ENCODE results near the gene STAT6. TPM values are rescaled to one million over a fixed set of nuclear protein-coding genes. Genes with fewer than 3 reads are reported as not detected.

The STAT6 gene
- total and polyA plus RNA-seq, 2 donors (not counting 3 experiments of a cell fraction or from before 2014, with no cell fraction given): 136 to 147 TPM

GRCh38 chr12:57154804-57155434 lies 43.8 kb upstream of the STAT6 start:
- Histone ChIP-seq H3K9me1 (replicated peaks; ENCODE audit: control insufficient read depth, extremely low read depth, insufficient read depth, low read length) (no peaks in the 10 kb centered on the region), H3K36me3 (ENCODE audit: control insufficient read depth in 2 of 2, extremely low read depth in 1 of 2, insufficient read depth in 2 of 2, low read length in 2 of 2) (no peaks in the 10 kb centered on the region), H3K9ac (replicated peaks; ENCODE audit: extremely low read depth, insufficient read depth, low read length) (no peak overlapping the region), H3K4me3 (replicated peaks in 1 of 3; ENCODE audit: insufficient read depth in 1 of 3, low read depth in 1 of 3, low read length in 3 of 3) (no peak overlapping the region), H3K4me1 (ENCODE audit: control insufficient read depth, extremely low read depth, insufficient read depth, low read length) (no peaks in the 10 kb centered on the region), H3K79me2 (ENCODE audit: control insufficient read depth, insufficient read depth, low read length) (no peaks in the 10 kb centered on the region), H3K27ac (ENCODE audit: insufficient read depth, low read depth, low read length) (no peak overlapping the region), H4K20me1 (replicated peaks; ENCODE audit: control insufficient read depth, extremely low read depth, insufficient read depth, low read length) (no peaks in the 10 kb centered on the region), H2AFZ (ENCODE audit: low read depth, low read length) (no peak overlapping the region), H3K9me3 (replicated peaks; ENCODE audit: control insufficient read depth, insufficient read depth, low read length) (no peaks in the 10 kb centered on the region), H3K4me2 (ENCODE audit: insufficient read depth, low read length) (no peak overlapping the region), H3K27me3 (ENCODE audit: control insufficient read depth in 2 of 2, insufficient read depth in 2 of 2, low read length in 2 of 2) (no peaks in the 10 kb centered on the region)
- no peak for FAIRE-seq
- TF ChIP-seq MYC (IDR thresholded peaks at IDR 0.05; ENCODE audit: low read depth, low read length): no peak
- TF ChIP-seq GATA2 (IDR thresholded peaks at IDR 0.05; ENCODE audit: insufficient read depth, insufficient read length, low read depth, low read length): no peak
- TF ChIP-seq POLR2AphosphoS5 (IDR thresholded peaks at IDR 0.05; ENCODE audit: insufficient read depth, low read depth, low read length): no peak
- TF ChIP-seq EZH2 (IDR thresholded peaks at IDR 0.05; ENCODE audit: borderline replicate concordance, low read depth, low read length, severe bottlenecking): no peak
- TF ChIP-seq, protein P1, sequence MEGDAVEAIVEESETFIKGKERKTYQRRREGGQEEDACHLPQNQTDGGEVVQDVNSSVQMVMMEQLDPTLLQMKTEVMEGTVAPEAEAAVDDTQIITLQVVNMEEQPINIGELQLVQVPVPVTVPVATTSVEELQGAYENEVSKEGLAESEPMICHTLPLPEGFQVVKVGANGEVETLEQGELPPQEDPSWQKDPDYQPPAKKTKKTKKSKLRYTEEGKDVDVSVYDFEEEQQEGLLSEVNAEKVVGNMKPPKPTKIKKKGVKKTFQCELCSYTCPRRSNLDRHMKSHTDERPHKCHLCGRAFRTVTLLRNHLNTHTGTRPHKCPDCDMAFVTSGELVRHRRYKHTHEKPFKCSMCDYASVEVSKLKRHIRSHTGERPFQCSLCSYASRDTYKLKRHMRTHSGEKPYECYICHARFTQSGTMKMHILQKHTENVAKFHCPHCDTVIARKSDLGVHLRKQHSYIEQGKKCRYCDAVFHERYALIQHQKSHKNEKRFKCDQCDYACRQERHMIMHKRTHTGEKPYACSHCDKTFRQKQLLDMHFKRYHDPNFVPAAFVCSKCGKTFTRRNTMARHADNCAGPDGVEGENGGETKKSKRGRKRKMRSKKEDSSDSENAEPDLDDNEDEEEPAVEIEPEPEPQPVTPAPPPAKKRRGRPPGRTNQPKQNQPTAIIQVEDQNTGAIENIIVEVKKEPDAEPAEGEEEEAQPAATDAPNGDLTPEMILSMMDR (IDR thresholded peaks at IDR 0.05; ENCODE audit: extremely low read depth in 1 of 2, insufficient read depth in 1 of 2, low read depth in 1 of 2, low read length in 2 of 2): no peak
- TF ChIP-seq POLR2A (IDR thresholded peaks at IDR 0.05; ENCODE audit: low read depth, low read length): no peak
- TF ChIP-seq MAX (IDR thresholded peaks at IDR 0.05; ENCODE audit: insufficient read depth, insufficient read length): no peak
- TF ChIP-seq JUN (IDR thresholded peaks at IDR 0.05; ENCODE audit: borderline replicate concordance, insufficient read depth, insufficient read length, low read depth): no peak
- no peak for DNase-seq (ENCODE audit: low read depth, low spot score)
- intact Hi-C loops (cut with micrococcal nuclease) (no loop called here), dilution Hi-C loops (cut with MboI; ENCODE audit: extremely low pct_ligation_motif_present, low sequenced_read_pairs) (no loop called here)
- ChIA-PET CTCF (no interaction called here), POLR2A (no interaction called here)
- no TSS peak for BruUV-seq (replicated peaks)

All from endothelial cell of umbilical vein (primary cell).